GM12878 (cell line): ENCODE data around the gene BTBD9. TPM values are rescaled to one million over a fixed set of nuclear protein-coding genes. Genes with fewer than 3 reads are reported as not detected.

ENCODE experiments used
- ATAC-seq: fragments of 200-7000 bp; cut with Tn5 transposase; 3 replicates; pipeline ENCODE4 v1.9.1; 2020; ENCODE audit warnings: mild to moderate bottlenecking, moderate library complexity
- BruUV-seq: library from RNA; stranded (reverse); fragments of 400-500 nt; replicated peaks from 2 replicates; lab custom pipeline; 2021; lab: Mats Ljungman, UMichigan
- CTCF ChIA-PET: fragments of 300-600 bp; sonication (Branson Sonifier 250); formaldehyde crosslinking; extraction: SDS; loops from one replicate; lab custom pipeline; 2021; ENCODE audit warnings: inconsistent platforms; lab: Yijun Ruan, JAX
- POLR2A ChIA-PET: fragments of 350-600 bp; formaldehyde crosslinking; extraction: SDS; loops from one replicate; lab custom pipeline; 2021; ENCODE audit warnings: inconsistent platforms; lab: Charles Lee
- RAD21 ChIA-PET: fragments of 300-600 bp; sonication (Branson Sonifier 250); formaldehyde crosslinking; loops from one replicate; lab custom pipeline; 2023; ENCODE audit warnings: antibody characterized with exemption; ENCODE audit not compliant: unreplicated experiment; lab: Charles Lee
- SMC1A ChIA-PET: fragments of 300-600 bp; sonication (Branson Sonifier 250); formaldehyde crosslinking; loops from one replicate; lab custom pipeline; 2023; ENCODE audit not compliant: unreplicated experiment, uncharacterized antibody; lab: Charles Lee
- DNase-seq: peaks from one replicate; pipeline ENCODE4 v3.0.0-alpha.2; 2011; ENCODE audit warnings: low read depth, low spot score
- FAIRE-seq: peaks from 3 replicates; lab custom pipeline; 2011; peaks lifted over from hg19 to GRCh38; lab: Jason Lieb, UNC
- H2AFZ ChIP-seq: 2 replicates; pipeline ENCODE4 v1.6.0; 2011; ENCODE audit warnings: low read depth, low read length, control low read depth; ENCODE audit not compliant: control insufficient read depth
- H3K27ac ChIP-seq: 2 replicates; pipeline ENCODE4 v1.5.1; 2011; ENCODE audit warnings: control low read depth; ENCODE audit not compliant: control insufficient read depth, insufficient read depth
- H3K27me3 ChIP-seq, 2 experiments: replicated peaks in 1 of 2; 2 replicates each; pipeline versions ENCODE4 v1.6.0 to v1.6.1; 2011; ENCODE audit warnings: low read length in 1 of 2; ENCODE audit not compliant: control insufficient read depth in 2 of 2, insufficient read depth in 2 of 2
- H3K36me3 ChIP-seq, 2 experiments: 2 replicates each; pipeline ENCODE4 v1.5.1; 2011; ENCODE audit warnings: low read length in 1 of 2; ENCODE audit not compliant: control insufficient read depth in 2 of 2, insufficient read depth in 2 of 2
- H3K4me1 ChIP-seq: 2 replicates; pipeline ENCODE4 v1.6.1; 2011; ENCODE audit warnings: mild to moderate bottlenecking, low read length, moderate library complexity, mixed read lengths; ENCODE audit not compliant: control insufficient read depth, insufficient read depth
- H3K4me2 ChIP-seq: 2 replicates; pipeline ENCODE4 v1.6.0; 2011; ENCODE audit warnings: control low read depth; ENCODE audit not compliant: control insufficient read depth, insufficient read depth
- H3K4me3 ChIP-seq: fragments of 200-600 bp; sonication (generic); 2 replicates; pipeline ENCODE4 v1.5.1; 2016
- H3K79me2 ChIP-seq: 2 replicates; pipeline ENCODE4 v1.6.0; 2011; ENCODE audit warnings: low read length; ENCODE audit not compliant: control insufficient read depth, insufficient read depth
- H3K9ac ChIP-seq: 2 replicates; pipeline ENCODE4 v1.8.0; 2011; ENCODE audit warnings: low read length, control low read depth, mixed read lengths; ENCODE audit not compliant: control insufficient read depth, insufficient read depth
- H3K9me3 ChIP-seq: replicated peaks from 3 replicates; pipeline ENCODE4 v1.5.1; 2011; ENCODE audit warnings: mild to moderate bottlenecking, low read length; ENCODE audit not compliant: control insufficient read depth, insufficient read depth
- H4K20me1 ChIP-seq: 2 replicates; pipeline ENCODE4 v1.6.0; 2011; ENCODE audit not compliant: control insufficient read depth, insufficient read depth
- CHD1 ChIP-seq: IDR thresholded peaks from 2 replicates; pipeline ENCODE4 v1.6.1; 2012; ENCODE audit warnings: low read depth, low read length, improper control_type of control experiment
- CREM ChIP-seq: IDR thresholded peaks from 2 replicates; pipeline ENCODE4 v1.6.1; 2014; ENCODE audit warnings: antibody characterized with exemption, low read depth
- CUX1 ChIP-seq: IDR thresholded peaks from 2 replicates; pipeline ENCODE4 v1.6.1; 2012; ENCODE audit warnings: improper control_type of control experiment, low read depth, low read length; ENCODE audit not compliant: insufficient replicate concordance
- LARP7 ChIP-seq: fragments of 450-650 bp; IDR thresholded peaks from 2 replicates; pipeline ENCODE4 v1.6.1; 2017; ENCODE audit warnings: mild to moderate bottlenecking
- NFXL1 ChIP-seq: fragments of 450-650 bp; IDR thresholded peaks from 2 replicates; pipeline ENCODE4 v1.6.1; 2017; ENCODE audit warnings: antibody characterized with exemption, mild to moderate bottlenecking, borderline replicate concordance
- POLR2AphosphoS2 ChIP-seq: IDR thresholded peaks from 2 replicates; pipeline ENCODE4 v1.6.1; 2011; ENCODE audit warnings: low read depth, mild to moderate bottlenecking, low read length, improper control_type of control experiment, moderate library complexity
- TCF7 ChIP-seq: IDR thresholded peaks from 2 replicates; pipeline ENCODE4 v1.6.1; 2014; ENCODE audit warnings: antibody characterized with exemption, borderline replicate concordance
- WGBS: methylation state at CpG from one replicate; pipeline ENCODE4 v1.1.6; 2016; ENCODE audit warnings: low lambda C conversion rate; ENCODE audit not compliant: insufficient replicate concordance, insufficient coverage; ENCODE audit errors: missing lambda C conversion rate; 5-methylcytosine and 5-hydroxymethylcytosine counted together
- in situ Hi-C: fragments of 300-500 bp; cut with MboI; formaldehyde crosslinking; loops from 9 replicates; pipeline ENCODE4 v1.14.3; 2018; ENCODE audit warnings: mixed read lengths
- intact Hi-C: fragments of 100-400 bp; cut with micrococcal nuclease; formaldehyde crosslinking; loops from one replicate; pipeline ENCODE4 v1.14.2; 2022; ENCODE audit not compliant: unreplicated experiment
- polyA plus RNA-seq, 11 experiments: library from polyadenylated mRNA; depleted of rRNA in 4 of 11; unstranded in 6 of 11; stranded (reverse) in 5 of 11; fragments of >200 nt; fragmentation: Nextera tagmentation in 4 of 11; fragmentation: Illumina TruSeq in 1 of 11; extraction: Ambion mirVana in 4 of 11; extraction: Trizol in 1 of 11; gene quantifications; 1 replicate in 1 of 11; 2 replicates in 10 of 11; pipeline versions ENCODE4 v1.2.1 to v1.2.3, GENCODE V29; 2011 to 2016; ENCODE audit warnings: inconsistent platforms in 2 of 11, missing spikeins in 2 of 11, low read depth in 1 of 11
- total RNA-seq, 4 experiments: library from RNA; depleted of rRNA in 3 of 4; stranded (reverse); fragments of >200 nt in 3 of 4; fragmentation: Illumina TruSeq in 1 of 4; extraction: Trizol in 1 of 4; gene quantifications; 2 replicates each; pipeline versions ENCODE4 v1.2.1 to v1.2.3, GENCODE V29; 2013 to 2021

Gene BTBD9
- total and polyA plus RNA-seq, 10 of the 15 experiments (the other 5 are each of a cell fraction or from before 2014, with no cell fraction given): 0.22 to 8.6 (median 4.6) TPM

- TF ChIP-seq CUX1 (no peak), POLR2AphosphoS2 (no peak), NFXL1 (no peak), CREM (no peak), CHD1 (no peak)
These were observed 162.8 kb downstream of the BTBD9 start (continued) for GRCh38 chr6:38476888-38477287.

- H3K27ac ChIP-seq: no peak overlapping the region
- H4K20me1 ChIP-seq: no peaks in the 10 kb centered on the region
- ATAC-seq (no peak), DNase-seq (no peak), FAIRE-seq (no peak)
- H3K36me3 ChIP-seq: no peaks in the 10 kb centered on the region
- H3K27me3 ChIP-seq: no peaks in the 10 kb centered on the region
- H3K9me3 ChIP-seq: no peaks in the 10 kb centered on the region
- CTCF ChIA-PET: interaction anchor here (0.6 to 1.8 kb wide), 3 partner anchors 16 to 205 kb away, joined by 3 to 6 read pairs (median 3); no protein-coding TSS in a partner anchor
- RAD21 ChIA-PET: no interaction called here
- TF ChIP-seq LARP7: no peak
- TF ChIP-seq TCF7: no peak
- 63% methylated on average over 1 of the region's 1 CpG for WGBS
- POLR2A ChIA-PET: no interaction called here
- H3K4me1 ChIP-seq: no peaks in the 10 kb centered on the region
- no TSS peak for BruUV-seq
- SMC1A ChIA-PET: interaction anchor here (1.1 to 2.5 kb wide), 4 partner anchors 9 to 94 kb away, joined by 3 to 11 read pairs (median 4); no protein-coding TSS in a partner anchor
- H3K4me3 ChIP-seq: no peak overlapping the region
- no peak overlapping the region for H3K9ac ChIP-seq
- no peaks in the 10 kb centered on the region for H3K79me2 ChIP-seq
- H3K4me2 ChIP-seq: no peak overlapping the region
- H2AFZ ChIP-seq: no peak overlapping the region
- intact Hi-C loops (no loop called here), in situ Hi-C loops (no loop called here)
These were observed 163.6 kb downstream of the BTBD9 start for GRCh38 chr6:38476141-38476540.
